ENCODE results near the gene P2RX7.

GRCh38 chr12:121170151-121170550, 37.5 kb downstream of the P2RX7 start:
- TF ChIP-seq CTCF (IDR thresholded peaks at IDR 0.05; ENCODE audit: insufficient read depth, low read length) (no peak), POLR2AphosphoS5 (IDR thresholded peaks at IDR 0.05; ENCODE audit: low read depth) (no peak)

Data from HL-60 (cell line).